ENCODE data around the gene ULK3. TPM values are rescaled to one million over a fixed set of nuclear protein-coding genes. Genes with fewer than 3 reads are reported as not detected.

ULK3 gene
- total RNA-seq, 2 donors from 2014 or later = 34.9 to 72.2 TPM

DNA sequence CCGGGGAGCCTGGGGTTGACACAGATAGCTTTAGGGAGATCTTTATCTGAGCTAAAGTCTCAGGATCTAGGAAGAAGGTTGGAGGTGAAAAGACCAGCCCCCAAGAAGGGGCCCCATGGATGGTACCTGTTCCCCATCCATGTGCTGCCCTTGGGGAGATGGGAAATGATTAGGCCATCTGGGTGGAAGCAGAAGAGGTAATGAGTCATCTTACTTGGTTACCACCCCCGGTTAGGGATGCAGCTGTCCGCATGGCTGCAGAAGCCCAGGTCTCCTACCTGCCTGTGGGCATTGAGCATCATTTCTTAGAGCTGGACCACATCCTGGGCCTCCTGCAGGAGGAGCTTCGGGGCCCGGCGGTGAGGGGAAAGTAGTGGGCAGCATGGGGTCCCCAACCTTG lies 19.6 kb downstream of the ULK3 start:
- Histone ChIP-seq H3K4me3 (no peak overlapping the region), H3K36me3 (no peaks in the 10 kb centered on the region), H3K4me1 (ENCODE audit: control insufficient read depth in 1 of 2, low read depth in 2 of 2) (no peaks in the 10 kb centered on the region), H3K27ac (no peak overlapping the region), H3K9me3 (no peaks in the 10 kb centered on the region), H3K27me3 (replicated peaks; ENCODE audit: insufficient read depth) (peaks cover 6% of the 10 kb centered on the region)
- no peak for ATAC-seq (ENCODE audit: insufficient number of reproducible peaks, low FRiP score, low read depth)
- no peak for DNase-seq (ENCODE audit: low spot score)
- TF ChIP-seq, protein P1, sequence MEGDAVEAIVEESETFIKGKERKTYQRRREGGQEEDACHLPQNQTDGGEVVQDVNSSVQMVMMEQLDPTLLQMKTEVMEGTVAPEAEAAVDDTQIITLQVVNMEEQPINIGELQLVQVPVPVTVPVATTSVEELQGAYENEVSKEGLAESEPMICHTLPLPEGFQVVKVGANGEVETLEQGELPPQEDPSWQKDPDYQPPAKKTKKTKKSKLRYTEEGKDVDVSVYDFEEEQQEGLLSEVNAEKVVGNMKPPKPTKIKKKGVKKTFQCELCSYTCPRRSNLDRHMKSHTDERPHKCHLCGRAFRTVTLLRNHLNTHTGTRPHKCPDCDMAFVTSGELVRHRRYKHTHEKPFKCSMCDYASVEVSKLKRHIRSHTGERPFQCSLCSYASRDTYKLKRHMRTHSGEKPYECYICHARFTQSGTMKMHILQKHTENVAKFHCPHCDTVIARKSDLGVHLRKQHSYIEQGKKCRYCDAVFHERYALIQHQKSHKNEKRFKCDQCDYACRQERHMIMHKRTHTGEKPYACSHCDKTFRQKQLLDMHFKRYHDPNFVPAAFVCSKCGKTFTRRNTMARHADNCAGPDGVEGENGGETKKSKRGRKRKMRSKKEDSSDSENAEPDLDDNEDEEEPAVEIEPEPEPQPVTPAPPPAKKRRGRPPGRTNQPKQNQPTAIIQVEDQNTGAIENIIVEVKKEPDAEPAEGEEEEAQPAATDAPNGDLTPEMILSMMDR (IDR thresholded peaks at IDR 0.05) = no peak

- ATAC-seq (ENCODE audit: insufficient number of reproducible peaks, low FRiP score, low read depth) = no peak
- H3K4me3 ChIP-seq = no peak overlapping the region
- TF ChIP-seq, protein P1 (IDR thresholded peaks at IDR 0.05) = no peak
These were observed 20.7 kb downstream of the ULK3 start for GRCh38 chr15:74822233-74822632.

GRCh38 chr15:74821790-74822158 lies 21.2 kb downstream of the ULK3 start:
- peaks cover 1% of the 10 kb centered on the region for H3K27me3 ChIP-seq (replicated peaks; ENCODE audit: insufficient read depth)
- TF ChIP-seq, protein P1 (IDR thresholded peaks at IDR 0.05) = no peak
- no peak for ATAC-seq (ENCODE audit: insufficient number of reproducible peaks, low FRiP score, low read depth)
- H3K4me3 ChIP-seq = no peak overlapping the region
- H3K36me3 ChIP-seq = no peaks in the 10 kb centered on the region
- H3K4me1 ChIP-seq (ENCODE audit: control insufficient read depth in 1 of 2, low read depth in 2 of 2) = no peaks in the 10 kb centered on the region
- DNase-seq (ENCODE audit: low spot score) = no peak
- H3K27ac ChIP-seq = no peak overlapping the region
- H3K9me3 ChIP-seq = no peaks in the 10 kb centered on the region

More at GRCh38 chr15:74822233-74822632, 20.7 kb downstream of the ULK3 start:
- DNase-seq (ENCODE audit: low spot score) = no peak
- Histone ChIP-seq H3K36me3 (no peaks in the 10 kb centered on the region), H3K9me3 (no peaks in the 10 kb centered on the region), H3K27ac (no peak overlapping the region), H3K27me3 (replicated peaks; ENCODE audit: insufficient read depth) (peaks cover 6% of the 10 kb centered on the region), H3K4me1 (ENCODE audit: control insufficient read depth in 1 of 2, low read depth in 2 of 2) (no peaks in the 10 kb centered on the region)

DNA sequence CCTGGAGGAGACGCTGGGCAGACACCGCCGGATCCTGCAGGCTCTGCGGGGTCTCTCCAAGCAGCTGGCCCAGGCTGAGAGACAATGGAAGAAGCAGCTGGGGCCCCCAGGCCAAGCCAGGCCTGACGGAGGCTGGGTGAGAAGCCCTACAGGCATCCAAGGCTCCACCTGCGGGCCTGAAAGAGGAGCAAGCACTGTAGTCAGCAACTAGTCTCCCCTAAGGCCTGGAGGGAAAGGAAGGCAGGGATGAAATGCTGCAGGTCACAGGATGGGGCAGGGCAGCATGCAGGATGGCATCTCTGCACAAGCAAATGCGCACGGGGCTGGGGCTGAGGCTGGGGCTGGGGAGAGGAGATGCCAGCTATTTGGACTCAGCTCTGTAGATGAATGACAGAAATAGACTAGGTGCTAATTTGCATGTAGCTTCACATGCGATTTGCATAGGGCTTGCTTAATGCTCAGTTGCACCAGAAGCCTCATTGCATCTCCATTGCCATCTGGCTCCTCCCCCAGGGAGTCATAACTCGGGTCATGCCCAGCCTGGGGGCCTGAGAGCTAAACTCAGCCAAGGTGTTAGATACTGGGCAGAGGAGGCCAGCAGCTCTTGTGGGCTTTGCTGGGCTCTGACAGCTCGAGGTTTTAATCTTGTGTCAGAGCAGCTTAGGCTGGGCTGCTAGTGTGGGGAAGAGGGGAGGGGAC lies 21.7 kb downstream of the ULK3 start:
- Histone ChIP-seq H3K36me3 (no peaks in the 10 kb centered on the region), H3K4me3 (no peak overlapping the region), H3K4me1 (ENCODE audit: control insufficient read depth in 1 of 2, low read depth in 2 of 2) (no peaks in the 10 kb centered on the region), H3K27me3 (replicated peaks; ENCODE audit: insufficient read depth) (no peaks in the 10 kb centered on the region), H3K9me3 (no peaks in the 10 kb centered on the region), H3K27ac (no peak overlapping the region)
- DNase-seq (ENCODE audit: low spot score) = no peak
- TF ChIP-seq, protein P1 (IDR thresholded peaks at IDR 0.05) = no peak
- ATAC-seq (ENCODE audit: insufficient number of reproducible peaks, low FRiP score, low read depth) = no peak

DNA sequence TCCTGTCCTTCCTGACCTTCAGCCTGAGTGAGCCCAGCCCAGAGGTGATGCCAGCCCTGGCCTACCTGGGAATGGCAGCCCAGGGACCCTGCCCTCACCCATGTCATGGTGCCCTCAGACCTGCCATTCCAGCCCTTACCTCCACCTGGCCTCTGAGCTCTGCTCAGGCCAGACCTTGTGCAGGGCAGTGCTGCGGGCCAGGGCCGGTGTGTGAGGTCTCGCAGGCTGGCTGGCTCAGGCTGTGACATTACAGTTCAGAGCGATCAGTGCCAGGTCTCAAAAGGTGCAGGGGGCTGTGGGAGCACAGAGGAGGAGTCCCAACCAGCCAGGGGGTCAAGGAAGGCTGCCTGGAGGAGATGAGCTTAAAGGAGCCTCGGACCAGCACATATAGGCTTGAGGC lies 22.9 kb downstream of the ULK3 start:
- Histone ChIP-seq H3K36me3 (no peaks in the 10 kb centered on the region), H3K27ac (no peak overlapping the region), H3K4me1 (ENCODE audit: control insufficient read depth in 1 of 2, low read depth in 2 of 2) (no peaks in the 10 kb centered on the region), H3K4me3 (no peak overlapping the region), H3K9me3 (no peaks in the 10 kb centered on the region), H3K27me3 (replicated peaks; ENCODE audit: insufficient read depth) (no peaks in the 10 kb centered on the region)
- ATAC-seq (ENCODE audit: insufficient number of reproducible peaks, low FRiP score, low read depth) (no peak), DNase-seq (ENCODE audit: low spot score) (no peak)
- TF ChIP-seq, protein P1 (IDR thresholded peaks at IDR 0.05) = no peak

Data from thoracic aorta (tissue), 2 donors.